ENCODE results near the gene GANC.
"Not testable (repeated sequence)": the region's sequence is repeated elsewhere in the genome, so short reads cannot be mapped to it uniquely, and the experiment has no call there.

- TF ChIP-seq CTCF (IDR thresholded peaks at IDR 0.05; ENCODE audit: low read depth, low read length); POLR2A (IDR thresholded peaks at IDR 0.05; ENCODE audit: extremely low read depth, insufficient read length); MAX (IDR thresholded peaks at IDR 0.05; ENCODE audit: low read depth, low read length); MYC (IDR thresholded peaks at IDR 0.05; ENCODE audit: low read depth, low read length): not testable (repeated sequence)
Observed at GRCh38 chr15:42301004-42301403, 28.0 kb downstream of the GANC start.
